K562 (cell line): Measurements from ENCODE around the gene SEC14L1. TPM values are rescaled to one million over a fixed set of nuclear protein-coding genes. Genes with fewer than 3 reads are reported as not detected.

Experiments
- BMI1 ChIP-seq: fragments of 150-350 bp; IDR thresholded peaks from 2 replicates; pipeline ENCODE4 v1.6.1; 2014; ENCODE audit warnings: low read length
- EZH2 ChIP-seq: IDR thresholded peaks from 2 replicates; pipeline ENCODE4 v1.6.1; 2012; ENCODE audit warnings: low read depth, mild to moderate bottlenecking, inconsistent platforms, low read length, borderline replicate concordance
- FOXP1 ChIP-seq: sonication (generic); formaldehyde crosslinking; IDR thresholded peaks from 2 replicates; pipeline ENCODE4 v1.8.0; 2022; ENCODE audit warnings: mild to moderate bottlenecking, missing genetic modification reagents
- HDAC1 ChIP-seq, 2 experiments: fragments of 450-650 bp; IDR thresholded peaks; 2 replicates each; pipeline ENCODE4 v1.6.1; 2016 to 2017; ENCODE audit warnings: inconsistent platforms in 1 of 2, mild to moderate bottlenecking in 1 of 2, moderate library complexity in 1 of 2
- JUN ChIP-seq, 2 experiments: sonication (generic) in 1 of 2; formaldehyde crosslinking in 1 of 2; IDR thresholded peaks; 2 replicates each; pipeline versions ENCODE4 v1.6.1 to v1.8.0; 2012 to 2022; ENCODE audit warnings: borderline replicate concordance in 2 of 2, mild to moderate bottlenecking in 2 of 2, improper control_type of control experiment in 1 of 2, low read depth in 1 of 2, low read length in 1 of 2, missing genetic modification reagents in 1 of 2
- MEF2D ChIP-seq: conservative IDR thresholded peaks from 2 replicates; pipeline ENCODE4 v1.6.1; 2016; ENCODE audit warnings: low read depth, missing genetic modification characterization, missing compliant biosample characterization
- MIER1 ChIP-seq: fragments of 450-650 bp; IDR thresholded peaks from 2 replicates; pipeline ENCODE4 v1.6.1; 2016; ENCODE audit warnings: antibody characterized with exemption, mild to moderate bottlenecking, low read depth
- NONO ChIP-seq, 2 experiments: fragments of 200-400 bp in 1 of 2; fragments of 450-650 bp in 1 of 2; formaldehyde crosslinking in 1 of 2; IDR thresholded peaks; 2 replicates each; pipeline ENCODE4 v1.6.1; 2017; ENCODE audit warnings: low read depth in 2 of 2, mild to moderate bottlenecking in 2 of 2, moderate library complexity in 2 of 2, low read length in 1 of 2
- PCBP1 ChIP-seq: fragments of 200-400 bp; formaldehyde crosslinking; IDR thresholded peaks from 2 replicates; pipeline ENCODE4 v1.6.1; 2018; ENCODE audit warnings: mild to moderate bottlenecking, low read depth, low read length; ENCODE audit not compliant: poor library complexity, severe bottlenecking
- PREB ChIP-seq: sonication (generic); formaldehyde crosslinking; IDR thresholded peaks from 2 replicates; pipeline ENCODE4 v1.8.1; 2023; ENCODE audit warnings: mild to moderate bottlenecking, missing genetic modification reagents
- SAFB2 ChIP-seq: fragments of 200-400 bp; formaldehyde crosslinking; IDR thresholded peaks from 2 replicates; pipeline ENCODE4 v1.6.1; 2018; ENCODE audit warnings: borderline replicate concordance, low read length, low read depth, moderate library complexity; ENCODE audit not compliant: severe bottlenecking
- STAT5A ChIP-seq: IDR thresholded peaks from 2 replicates; pipeline ENCODE4 v1.6.1; 2012; ENCODE audit warnings: low read length, inconsistent platforms, borderline replicate concordance
- YY1 ChIP-seq, 3 experiments: IDR thresholded peaks; 2 replicates each; pipeline ENCODE4 v1.6.1; 2011; ENCODE audit warnings: low read length in 2 of 3, mild to moderate bottlenecking in 2 of 3, moderate library complexity in 2 of 3, borderline replicate concordance in 1 of 3, control low read depth in 1 of 3, low read depth in 1 of 3; ENCODE audit not compliant: insufficient read depth in 3 of 3, insufficient replicate concordance in 2 of 3, control insufficient read depth in 1 of 3, insufficient read length in 1 of 3; ENCODE audit errors: extremely low read depth in 1 of 3
- ZBTB34 ChIP-seq: fragments of 250-450 bp; sonication (Bioruptor Pico); IDR thresholded peaks from 2 replicates; pipeline ENCODE4 v1.8.0; 2021; ENCODE audit warnings: mild to moderate bottlenecking, moderate library complexity
- ZNF354B ChIP-seq: fragments of 250-450 bp; sonication (Bioruptor Pico); IDR thresholded peaks from 2 replicates; pipeline ENCODE4 v1.4.0; 2020
- ZNF592 ChIP-seq: fragments of 450-650 bp; IDR thresholded peaks from 2 replicates; pipeline ENCODE4 v1.6.1; 2017; ENCODE audit warnings: antibody characterized with exemption, mild to moderate bottlenecking
- polyA plus RNA-seq, 8 experiments: library from polyadenylated mRNA; depleted of rRNA in 4 of 8; stranded (reverse) in 5 of 8; unstranded in 3 of 8; fragments of >200 nt; fragmentation: Nextera tagmentation in 2 of 8; fragmentation: Illumina TruSeq in 1 of 8; extraction: Ambion mirVana in 2 of 8; extraction: Trizol in 1 of 8; gene quantifications; 2 replicates each; pipeline versions ENCODE4 v1.2.1 to v1.2.3, GENCODE V29; 2011 to 2014; ENCODE audit warnings: inconsistent platforms in 1 of 8, missing spikeins in 1 of 8
- total RNA-seq, 7 experiments: library from RNA; depleted of rRNA in 6 of 7; stranded (reverse); fragments of >200 nt in 6 of 7; fragmentation: Illumina TruSeq in 2 of 7; extraction: Trizol in 2 of 7; gene quantifications; 2 replicates each; pipeline versions ENCODE4 v1.2.1 to v1.2.3, GENCODE V29; 2011 to 2021; ENCODE audit warnings: low replicate concordance in 1 of 7

Gene SEC14L1
- total and polyA plus RNA-seq, 9 of the 15 experiments (the other 6 are each of a cell fraction or from before 2014, with no cell fraction given): 3.1 to 39.7 (median 15.2) TPM

GRCh38 chr17:77140166-77140877, 447 bp upstream of the SEC14L1 start (continued):
- TF ChIP-seq HDAC1 (IDR thresholded peaks at IDR 0.05) (peak in 1 of 2 experiments; percentile 41; a peak in 1 of 4 replicates), STAT5A (no peak), BMI1 (no peak), PCBP1 (no peak), SAFB2 (no peak), ZNF592 (peak; percentile 97), ZNF354B (CRISPR knock-in tag) (0 out of 2 replicates have a peak, but pooled peaks have one; percentile 42), MIER1 (no peak), YY1 (IDR thresholded peaks at IDR 0.05; ENCODE audit: borderline replicate concordance in 1 of 3, control insufficient read depth in 1 of 3, extremely low read depth in 1 of 3, insufficient read depth in 3 of 3, insufficient read length in 1 of 3, insufficient replicate concordance in 2 of 3, low read depth in 1 of 3, low read length in 2 of 3) (peak in 2 of 3 experiments; percentile 68 to 85), EZH2 (no peak), FOXP1 (no peak), JUN (IDR thresholded peaks at IDR 0.05; ENCODE audit: borderline replicate concordance, low read depth, low read length) (no peak; the same call in 1 of the 2 replicates), JUN (CRISPR knock-in tag; IDR thresholded peaks at IDR 0.05; ENCODE audit: borderline replicate concordance) (no peak), PREB (CRISPR knock-in tag) (no peak), MEF2D (tag) (no peak; the same call in 1 of the 2 replicates), NONO (IDR thresholded peaks at IDR 0.05; ENCODE audit: low read depth in 2 of 2, low read length in 1 of 2) (peak; percentile 19 to 60; a peak in 1 of 4 replicates), ZBTB34 (no peak)
